ENCODE data around the gene INSL4.

DNA sequence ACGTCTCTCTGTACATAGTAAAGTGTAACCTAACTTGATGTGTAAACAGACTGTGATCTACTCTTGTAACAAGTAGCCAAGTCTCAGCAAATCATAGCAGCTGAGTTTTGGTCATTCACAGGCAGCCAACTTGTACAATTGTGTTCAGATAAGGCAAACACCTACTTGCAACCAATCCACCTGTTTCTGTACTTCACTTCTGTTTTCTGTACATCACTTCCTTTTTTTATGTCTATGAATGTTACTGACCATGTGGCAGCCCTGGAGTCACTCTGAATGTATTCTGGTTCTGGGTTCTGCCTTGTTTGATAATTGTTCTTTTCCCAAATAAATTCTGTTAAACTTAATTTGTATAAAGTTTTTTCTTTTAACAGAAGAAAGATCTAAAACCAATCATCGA lies 47.3 kb downstream of the INSL4 start:
- no peak for TF ChIP-seq CTCF (IDR thresholded peaks at IDR 0.05)
- TF ChIP-seq POLR2A (IDR thresholded peaks at IDR 0.05) = no peak

Data from ovary (tissue), 3 donors.